Activated CD4-positive, alpha-beta T cell treated with anti-CD3 and anti-CD28 coated beads, Interleukin-2, amount 10 ng/mL, durations not matched to agents 7 days and 5 days (primary cell): Measurements from ENCODE around the gene NEK8. TPM values are rescaled to one million over a fixed set of nuclear protein-coding genes. Genes with fewer than 3 reads are reported as not detected.
"Not testable (repeated sequence)": the region's sequence is repeated elsewhere in the genome, so short reads cannot be mapped to it uniquely, and the experiment has no call there.

ENCODE experiments used
- CTCF ChIA-PET: fragments of 350-600 bp; sonication (Branson Sonifier 250); formaldehyde crosslinking; loops from one replicate; lab custom pipeline; 2021; ENCODE audit warnings: antibody characterized with exemption; lab: Charles Lee
- POLR2A ChIA-PET: fragments of 350-600 bp; sonication (Branson Sonifier 250); formaldehyde crosslinking; loops from one replicate; lab custom pipeline; 2021; ENCODE audit warnings: antibody characterized with exemption; lab: Charles Lee
- DNase-seq: peaks from one replicate; pipeline ENCODE4 v3.0.0-alpha.2; 2020
- H3K27ac Mint-ChIP-seq: one replicate; pipeline ENCODE4 v1.8.0; 2021; ENCODE audit warnings: mild to moderate bottlenecking, moderate library complexity, mixed read lengths
- H3K27me3 Mint-ChIP-seq: one replicate; pipeline ENCODE4 v1.8.0; 2021; ENCODE audit warnings: mixed read lengths
- H3K36me3 Mint-ChIP-seq: one replicate; pipeline ENCODE4 v1.8.0; 2021; ENCODE audit warnings: low read depth, mixed read lengths
- H3K4me1 Mint-ChIP-seq: one replicate; pipeline ENCODE4 v1.8.0; 2021; ENCODE audit warnings: mixed read lengths
- H3K4me3 Mint-ChIP-seq: one replicate; pipeline ENCODE4 v1.8.0; 2021; ENCODE audit warnings: mild to moderate bottlenecking, moderate library complexity, mixed read lengths
- H3K9me3 Mint-ChIP-seq: one replicate; pipeline ENCODE4 v1.8.0; 2021; ENCODE audit warnings: mixed read lengths
- total RNA-seq, 2 experiments: library from RNA; stranded (reverse); gene quantifications; one replicate each; pipeline ENCODE4 v1.2.3, GENCODE V29; 2021

The NEK8 gene
- total RNA-seq, 2 experiments from 2014 or later, result 7.3 TPM

DNA sequence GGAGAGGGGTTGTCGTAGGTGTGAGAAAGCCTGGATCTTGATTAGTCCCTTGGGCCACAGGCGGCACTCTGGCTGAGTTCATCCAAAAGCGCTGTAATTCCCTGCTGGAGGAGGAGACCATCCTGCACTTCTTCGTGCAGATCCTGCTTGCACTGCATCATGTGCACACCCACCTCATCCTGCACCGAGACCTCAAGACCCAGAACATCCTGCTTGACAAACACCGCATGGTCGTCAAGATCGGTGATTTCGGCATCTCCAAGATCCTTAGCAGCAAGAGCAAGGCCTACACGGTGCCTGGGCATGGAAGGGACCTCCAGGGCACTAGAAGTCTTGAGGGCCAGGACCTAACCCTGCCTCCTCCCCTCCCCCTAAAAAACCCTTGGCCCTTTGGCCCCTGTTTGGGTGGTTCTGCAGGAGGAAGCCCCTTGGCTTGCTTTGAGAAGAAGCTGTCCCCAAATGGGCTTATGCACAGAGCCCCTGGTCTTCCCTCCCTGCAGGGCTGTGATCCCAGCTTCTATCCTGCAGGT, 6.2 kb downstream of the NEK8 start:
- H3K4me1 Mint-ChIP-seq, result peaks cover 16% of the 10 kb centered on the region
- peaks cover 2% of the 10 kb centered on the region for H3K9me3 Mint-ChIP-seq
- no peak overlapping the region for H3K4me3 Mint-ChIP-seq
- H3K27ac Mint-ChIP-seq, result no peak overlapping the region
- ChIA-PET POLR2A (no interaction called here), CTCF (interaction anchor here (0.9 to 11.5 kb wide), 4 partner anchors 8 to 218 kb away, joined by 3 to 420 read pairs (median 10); partner anchors contain the start of genes TLCD1 and TRAF4)
- peaks cover 7% of the 10 kb centered on the region for H3K36me3 Mint-ChIP-seq
- no peaks in the 10 kb centered on the region for H3K27me3 Mint-ChIP-seq
- DNase-seq, result no peak

DNA sequence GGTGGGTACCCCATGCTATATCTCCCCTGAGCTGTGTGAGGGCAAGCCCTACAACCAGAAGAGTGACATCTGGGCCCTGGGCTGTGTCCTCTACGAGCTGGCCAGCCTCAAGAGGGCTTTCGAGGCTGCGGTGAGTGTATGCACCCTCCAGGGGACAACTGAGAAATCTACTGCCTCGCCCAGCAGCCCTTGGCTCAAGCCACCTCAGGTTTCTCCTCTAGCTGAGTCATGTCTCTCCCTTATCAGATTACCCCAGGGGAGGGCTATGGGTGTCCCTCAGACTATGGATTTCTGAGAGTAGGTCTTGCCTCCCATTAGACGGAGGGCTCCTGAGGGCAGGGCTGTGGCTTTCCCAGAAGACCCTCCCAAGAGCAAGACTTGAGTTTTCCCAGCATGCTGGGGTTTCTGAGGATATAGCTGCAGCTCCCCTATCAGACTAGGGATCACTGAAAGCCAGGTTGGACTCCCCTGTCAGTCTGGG, 6.7 kb downstream of the NEK8 start:
- POLR2A ChIA-PET, result no interaction called here

DNA sequence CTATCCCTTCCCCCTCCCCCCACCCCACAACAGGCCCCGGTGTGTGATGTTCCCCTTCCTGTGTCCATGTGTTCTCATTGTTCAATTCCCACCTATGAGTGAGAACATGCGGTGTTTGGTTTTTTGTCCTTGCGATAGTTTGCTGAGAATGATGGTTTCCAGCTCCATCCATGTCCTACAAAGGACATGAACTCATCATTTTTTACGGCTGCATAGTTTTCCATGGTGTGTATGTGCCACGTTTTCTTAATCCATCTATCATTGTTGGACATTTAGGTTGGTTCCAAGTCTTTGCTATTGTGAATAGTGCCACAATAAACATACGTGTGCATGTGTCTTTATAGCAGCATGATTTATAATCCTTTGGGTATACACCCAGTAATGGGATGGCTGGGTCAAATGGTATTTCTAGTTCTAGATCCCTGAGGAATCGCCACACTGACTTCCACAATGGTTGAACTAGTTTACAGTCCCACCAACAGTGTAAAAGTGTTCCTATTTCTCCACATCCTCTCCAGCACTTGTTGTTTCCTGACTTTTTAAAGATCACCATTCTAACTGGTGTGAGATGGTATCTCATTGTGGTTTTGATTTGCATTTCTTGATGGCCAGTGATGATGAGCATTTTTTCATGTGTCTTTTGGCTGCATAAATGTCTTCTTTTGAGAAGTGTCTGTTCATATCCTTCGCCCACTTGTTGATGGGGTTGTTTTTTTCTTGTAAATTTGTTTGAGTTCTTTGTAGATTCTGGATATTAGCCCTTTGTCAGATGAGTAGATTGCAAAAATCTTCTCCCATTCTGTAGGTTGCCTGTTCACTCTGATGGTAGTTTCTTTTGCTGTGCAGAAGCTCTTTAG, 7.6 kb downstream of the NEK8 start:
- H3K9me3 Mint-ChIP-seq, DNase-seq, H3K27me3 Mint-ChIP-seq, H3K27ac Mint-ChIP-seq, H3K4me3 Mint-ChIP-seq, POLR2A ChIA-PET: not testable (repeated sequence)
- Mint-ChIP-seq H3K36me3 (peaks cover 12% of the 10 kb centered on the region), H3K4me1 (peaks cover 16% of the 10 kb centered on the region)
- CTCF ChIA-PET, result interaction anchor here (2.1 to 11.5 kb wide), 2 partner anchors 9 to 11 kb away, joined by 17 to 420 read pairs; partner anchors contain the start of genes TLCD1 and TRAF4

More for the DNA sequence above, 6.7 kb downstream of the NEK8 start:
- Mint-ChIP-seq H3K4me1 (peaks cover 14% of the 10 kb centered on the region), H3K36me3 (peaks cover 8% of the 10 kb centered on the region), H3K9me3 (peaks cover 2% of the 10 kb centered on the region), H3K27me3 (no peaks in the 10 kb centered on the region), H3K27ac (no peak overlapping the region), H3K4me3 (no peak overlapping the region)
- no peak for DNase-seq
- CTCF ChIA-PET, result interaction anchor here (0.9 to 11.5 kb wide), 4 partner anchors 9 to 218 kb away, joined by 3 to 420 read pairs (median 10); partner anchors contain the start of genes TLCD1 and TRAF4

DNA sequence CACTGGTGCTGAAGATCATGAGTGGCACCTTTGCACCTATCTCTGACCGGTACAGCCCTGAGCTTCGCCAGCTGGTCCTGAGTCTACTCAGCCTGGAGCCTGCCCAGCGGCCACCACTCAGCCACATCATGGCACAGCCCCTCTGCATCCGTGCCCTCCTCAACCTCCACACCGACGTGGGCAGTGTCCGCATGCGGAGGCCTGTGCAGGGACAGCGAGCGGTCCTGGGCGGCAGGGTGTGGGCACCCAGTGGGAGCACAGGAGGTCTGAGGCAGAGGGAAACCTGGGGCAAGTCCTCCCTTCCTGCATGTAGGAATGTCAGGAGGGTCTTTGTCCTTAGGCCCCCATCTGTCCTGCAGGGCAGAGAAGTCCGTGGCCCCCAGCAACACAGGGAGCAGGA, 8.7 kb downstream of the NEK8 start:
- H3K4me1 Mint-ChIP-seq, result peaks cover 25% of the 10 kb centered on the region
- H3K27ac Mint-ChIP-seq, result no peak overlapping the region
- H3K36me3 Mint-ChIP-seq, result peaks cover 14% of the 10 kb centered on the region
- CTCF ChIA-PET, result interaction anchor here (1.0 to 20.1 kb wide), 2 partner anchors 7 to 13 kb away, joined by 3 to 420 read pairs; partner anchors contain the start of genes NEK8 and TLCD1
- DNase-seq, result no peak
- H3K9me3 Mint-ChIP-seq, result peaks cover 2% of the 10 kb centered on the region
- H3K27me3 Mint-ChIP-seq, result no peaks in the 10 kb centered on the region
- POLR2A ChIA-PET, result no interaction called here
- H3K4me3 Mint-ChIP-seq, result no peak overlapping the region

DNA sequence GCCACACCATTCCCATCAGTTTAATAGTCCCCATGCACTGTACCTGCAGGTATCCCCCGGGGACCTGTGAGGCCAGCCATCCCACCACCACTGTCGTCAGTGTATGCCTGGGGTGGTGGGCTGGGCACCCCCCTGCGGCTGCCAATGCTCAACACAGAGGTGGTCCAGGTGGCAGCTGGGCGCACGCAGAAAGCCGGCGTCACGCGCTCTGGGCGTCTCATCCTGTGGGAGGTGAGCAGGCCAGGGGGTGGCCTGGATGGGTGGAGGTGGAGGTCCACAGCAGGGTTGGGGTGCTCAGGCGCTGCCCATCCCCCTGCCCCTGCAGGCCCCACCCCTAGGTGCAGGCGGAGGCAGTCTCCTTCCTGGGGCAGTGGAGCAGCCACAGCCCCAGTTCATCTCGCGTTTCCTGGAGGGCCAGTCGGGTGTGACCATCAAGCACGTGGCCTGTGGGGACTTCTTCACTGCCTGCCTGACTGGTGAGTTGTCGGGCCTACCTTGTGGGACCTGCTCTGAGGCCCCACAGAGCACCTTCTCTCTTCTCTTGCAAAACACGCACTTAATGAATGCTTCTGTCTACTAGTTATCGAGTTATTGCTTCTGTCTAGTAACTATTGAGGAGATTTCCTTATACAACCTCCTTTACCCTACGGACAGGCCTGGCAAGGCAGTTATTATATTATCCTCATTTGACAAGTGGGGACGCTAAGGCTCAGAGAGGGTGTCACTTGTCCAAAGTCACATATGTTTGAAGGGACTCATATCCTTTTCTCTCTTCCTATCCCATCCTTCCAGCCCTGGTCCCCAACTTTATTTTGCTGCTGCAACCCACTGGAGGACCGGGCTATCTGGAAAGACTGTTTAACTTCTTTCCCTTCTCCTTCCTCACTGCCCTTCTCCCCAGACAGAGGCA, 9.4 kb downstream of the NEK8 start:
- Mint-ChIP-seq H3K9me3 (peaks cover 2% of the 10 kb centered on the region), H3K36me3 (peaks cover 14% of the 10 kb centered on the region), H3K4me3 (no peak overlapping the region), H3K27ac (peak overlapping the region; percentile 80), H3K4me1 (peaks cover 26% of the 10 kb centered on the region), H3K27me3 (no peaks in the 10 kb centered on the region)
- ChIA-PET POLR2A (no interaction called here), CTCF (interaction anchor here (1.0 to 20.1 kb wide), 2 partner anchors 8 to 12 kb away, joined by 3 to 420 read pairs; partner anchors contain the start of genes NEK8 and TLCD1)
- DNase-seq, result no peak

DNA sequence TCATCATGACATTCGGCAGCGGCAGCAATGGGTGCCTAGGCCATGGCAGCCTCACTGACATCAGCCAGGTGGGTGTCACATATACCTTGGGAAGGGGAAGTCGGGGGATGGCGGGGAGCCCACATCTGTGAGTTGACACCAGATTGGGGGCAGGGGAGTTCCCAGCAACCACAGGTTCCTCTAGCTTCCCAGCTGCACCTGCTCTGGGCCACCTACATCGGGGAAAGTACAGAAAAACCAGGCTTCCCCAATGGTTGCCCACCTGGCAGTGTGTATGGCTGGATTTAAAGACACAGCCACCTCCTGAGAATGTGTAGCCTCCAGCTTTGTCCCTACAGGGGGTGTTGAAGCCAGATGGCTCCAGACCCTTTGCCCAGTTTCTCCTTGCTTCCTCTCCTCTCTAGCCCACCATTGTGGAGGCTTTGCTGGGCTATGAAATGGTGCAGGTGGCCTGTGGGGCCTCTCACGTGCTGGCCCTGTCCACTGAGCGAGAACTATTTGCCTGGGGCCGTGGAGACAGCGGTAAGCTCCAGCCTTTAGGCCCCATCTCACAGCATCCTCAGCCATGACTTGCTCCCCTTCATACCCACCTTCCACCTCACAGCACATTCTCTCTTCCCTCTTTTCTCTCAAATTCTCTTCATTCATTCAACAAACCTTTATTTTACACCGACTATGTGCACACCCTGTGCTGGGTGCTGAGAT, 10.2 kb downstream of the NEK8 start:
- H3K27me3 Mint-ChIP-seq, result no peaks in the 10 kb centered on the region
- H3K4me3 Mint-ChIP-seq, result no peak overlapping the region
- DNase-seq, result no peak
- CTCF ChIA-PET, result interaction anchor here (20.1 kb wide), 1 partner anchor 9 kb away, joined by 420 read pairs; the partner anchor contains the start of genes NEK8 and TLCD1
- H3K9me3 Mint-ChIP-seq, result peaks cover 2% of the 10 kb centered on the region
- peaks cover 14% of the 10 kb centered on the region for H3K36me3 Mint-ChIP-seq
- POLR2A ChIA-PET, result no interaction called here
- peaks cover 29% of the 10 kb centered on the region for H3K4me1 Mint-ChIP-seq
- H3K27ac Mint-ChIP-seq, result peak overlapping the region; percentile 80

DNA sequence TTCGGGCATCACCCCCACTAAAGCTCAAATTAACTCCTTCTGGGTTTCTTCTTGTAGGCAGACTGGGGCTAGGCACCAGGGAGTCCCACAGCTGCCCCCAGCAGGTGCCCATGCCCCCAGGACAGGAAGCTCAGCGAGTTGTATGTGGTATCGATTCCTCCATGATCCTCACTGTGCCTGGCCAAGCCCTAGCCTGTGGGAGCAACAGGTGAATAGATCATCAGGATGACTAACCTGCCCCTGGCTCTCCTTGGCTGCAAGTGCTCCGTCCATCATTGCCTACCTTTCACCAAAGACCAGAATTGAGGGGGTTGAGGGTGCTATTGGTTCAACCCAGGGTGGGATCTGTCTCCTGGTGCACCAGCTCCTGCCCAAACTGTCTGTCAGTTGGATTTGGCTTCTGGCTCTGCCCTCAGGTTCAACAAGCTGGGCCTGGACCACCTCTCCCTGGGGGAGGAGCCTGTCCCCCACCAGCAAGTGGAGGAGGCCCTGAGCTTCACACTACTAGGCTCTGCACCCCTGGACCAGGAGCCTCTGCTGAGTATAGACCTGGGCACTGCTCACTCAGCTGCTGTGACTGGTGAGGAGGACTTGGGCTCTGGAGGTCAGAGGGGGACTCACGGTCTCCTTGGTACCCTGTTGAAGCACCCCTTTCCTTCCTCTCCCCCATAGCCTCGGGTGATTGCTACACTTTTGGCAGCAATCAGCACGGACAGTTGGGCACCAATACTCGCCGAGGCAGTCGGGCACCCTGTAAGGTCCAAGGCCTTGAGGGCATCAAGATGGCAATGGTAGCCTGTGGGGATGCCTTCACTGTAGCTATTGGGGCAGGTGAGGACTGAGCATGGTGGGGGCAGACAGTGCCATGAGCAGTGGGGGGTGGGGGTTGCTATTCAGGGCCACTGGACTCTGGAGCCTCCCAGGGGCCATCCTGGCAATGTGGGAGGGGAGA, 12.1 kb downstream of the NEK8 start:
- ChIA-PET CTCF (interaction anchor here (1.0 to 20.1 kb wide), 3 partner anchors 9 to 23 kb away, joined by 3 to 420 read pairs (median 3); partner anchors contain the start of genes NEK8 and TLCD1), POLR2A (no interaction called here)
- Mint-ChIP-seq H3K36me3 (peaks cover 14% of the 10 kb centered on the region), H3K4me1 (peaks cover 34% of the 10 kb centered on the region), H3K4me3 (no peak overlapping the region), H3K27ac (no peak overlapping the region), H3K9me3 (peaks cover 2% of the 10 kb centered on the region), H3K27me3 (no peaks in the 10 kb centered on the region)
- DNase-seq, result no peak

DNA sequence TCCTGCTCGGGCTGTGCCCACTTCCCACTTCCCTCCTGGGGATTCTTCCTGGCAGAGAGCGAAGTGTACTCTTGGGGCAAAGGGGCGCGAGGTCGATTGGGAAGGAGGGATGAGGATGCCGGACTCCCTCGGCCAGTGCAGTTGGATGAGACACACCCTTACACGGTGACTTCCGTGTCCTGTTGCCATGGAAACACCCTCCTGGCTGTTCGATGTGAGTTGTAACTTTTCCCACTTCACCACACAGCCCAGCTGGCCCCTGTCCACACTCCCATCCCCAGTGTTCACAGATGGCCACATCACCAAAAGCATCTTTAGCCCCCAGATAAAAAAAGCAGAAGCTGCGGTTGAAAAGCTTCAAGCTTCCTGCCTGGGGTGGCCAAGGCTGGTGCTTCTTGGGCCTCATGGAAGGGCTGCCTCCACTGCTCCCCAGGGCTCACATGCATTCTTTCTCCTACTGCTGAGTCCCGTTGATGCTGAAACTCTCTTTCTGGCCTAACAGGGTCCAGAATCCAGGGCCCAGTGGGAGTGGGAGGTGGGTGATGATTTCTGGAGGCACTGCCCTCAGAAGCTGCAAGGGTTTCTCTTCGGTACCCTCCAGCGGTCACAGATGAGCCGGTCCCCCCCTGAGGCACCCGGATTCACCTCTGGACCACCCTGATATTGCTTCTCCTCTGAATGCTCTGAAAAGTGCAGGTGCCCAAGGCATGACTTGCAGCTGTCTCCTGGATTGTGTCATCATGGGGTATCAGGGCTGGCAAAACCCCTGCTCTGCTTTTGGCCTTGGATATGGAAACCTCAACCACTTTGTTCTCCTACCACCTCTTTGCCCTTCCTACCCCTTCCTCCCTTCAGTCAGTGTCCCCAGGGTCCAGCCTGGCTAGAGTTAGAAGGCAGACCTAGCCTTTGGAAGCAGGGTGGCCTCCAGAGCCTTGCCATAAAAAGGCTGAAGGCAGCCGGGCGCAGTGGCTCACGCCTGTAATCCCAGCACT, 13.1 kb downstream of the NEK8 start:
- H3K4me3 Mint-ChIP-seq, result no peak overlapping the region
- H3K9me3 Mint-ChIP-seq, result peaks cover 2% of the 10 kb centered on the region
- H3K4me1 Mint-ChIP-seq, result peaks cover 42% of the 10 kb centered on the region
- CTCF ChIA-PET, result interaction anchor here (0.6 to 20.1 kb wide), 5 partner anchors 8 to 163 kb away, joined by 3 to 420 read pairs (median 3); partner anchors contain the start of genes NEK8 and TLCD1
- H3K27me3 Mint-ChIP-seq, result no peaks in the 10 kb centered on the region
- DNase-seq, result no peak
- H3K27ac Mint-ChIP-seq, result peak overlapping the region; percentile 51
- peaks cover 13% of the 10 kb centered on the region for H3K36me3 Mint-ChIP-seq
- POLR2A ChIA-PET, result no interaction called here

DNA sequence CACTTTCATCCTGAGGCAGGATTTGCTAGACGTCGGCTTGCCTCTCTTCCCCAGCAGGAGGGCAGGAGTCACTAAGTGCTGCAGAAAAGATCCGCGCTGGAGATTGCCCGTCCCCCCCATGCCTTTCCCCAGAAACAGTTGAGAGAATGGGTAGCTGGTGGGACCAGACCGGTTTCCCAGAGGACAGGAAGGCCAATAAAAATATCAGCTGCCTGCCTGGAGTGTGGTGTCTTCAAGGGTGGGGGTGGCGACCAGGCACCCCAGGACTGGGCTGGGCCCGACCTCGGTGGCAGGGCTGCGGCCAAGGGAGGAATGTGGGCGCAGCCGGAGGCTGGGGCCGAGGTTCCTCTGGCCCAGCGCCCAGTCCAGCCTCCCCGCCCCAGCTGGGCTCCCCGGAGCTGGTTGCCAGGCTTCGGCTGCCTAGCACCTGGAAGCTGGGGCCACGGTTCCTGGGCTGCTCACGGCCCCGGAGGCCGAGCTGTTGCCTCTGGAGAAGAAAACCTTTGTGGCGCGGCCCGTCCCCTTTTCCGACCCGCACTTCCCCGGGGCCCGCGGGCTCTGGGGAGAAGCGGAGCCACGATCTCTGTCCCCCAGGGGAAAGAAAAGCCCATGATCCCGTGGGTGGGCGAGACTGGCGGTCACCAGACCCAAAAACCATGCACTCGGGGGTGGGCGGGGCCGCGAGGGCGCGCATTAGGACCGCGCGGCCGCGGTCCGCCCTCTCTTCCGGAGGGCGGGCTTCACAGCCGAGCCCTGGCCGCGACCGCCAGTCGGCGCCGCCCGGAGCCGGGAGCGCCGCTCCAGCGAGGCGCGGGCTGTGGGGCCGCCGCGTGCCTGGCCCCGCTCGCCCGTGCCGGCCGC, 14.9 kb downstream of the NEK8 start, which contains the start of gene TRAF4:
Gene TRAF4 (plus strand): TSS at position 769 of the 861 bp plus-strand sequence. CDS start 102 bp downstream, outside the sequence.
- Mint-ChIP-seq H3K36me3 (peaks cover 13% of the 10 kb centered on the region), H3K4me3 (peak within 1 kb of the TSS; percentile 89)
- POLR2A ChIA-PET, result interaction anchor here (1.0 kb wide), 1 partner anchor 17 kb away, joined by 3 read pairs; no protein-coding TSS in a partner anchor

More for the DNA sequence above, 14.9 kb downstream of the NEK8 start, which contains the start of gene TRAF4:
- Mint-ChIP-seq H3K27me3 (no peaks in the 10 kb centered on the region), H3K4me1 (peaks cover 42% of the 10 kb centered on the region), H3K27ac (peak within 1 kb of the TSS; percentile 94), H3K9me3 (peaks cover 2% of the 10 kb centered on the region)
- CTCF ChIA-PET, result interaction anchor here (0.6 to 20.1 kb wide), 4 partner anchors 8 to 159 kb away, joined by 3 to 420 read pairs (median 4); partner anchors contain the start of genes DHRS13, NEK8 and TLCD1
- peak; percentile 77 for DNase-seq
